Fibroblast of mammary gland (primary cell): Measurements from ENCODE around the gene IGFBPL1.

ENCODE experiments used
- DNase-seq: peaks from one replicate; pipeline ENCODE4 v3.0.0-alpha.2; 2010; ENCODE audit warnings: low read depth
- H3K4me3 ChIP-seq: 2 replicates; pipeline ENCODE4 v1.5.1; 2011; ENCODE audit warnings: low read depth, mild to moderate bottlenecking, low read length, moderate library complexity; ENCODE audit not compliant: control insufficient read depth
- CTCF ChIP-seq: conservative IDR thresholded peaks from 2 replicates; pipeline ENCODE4 v1.5.1; 2011; ENCODE audit warnings: low read depth, low read length, inconsistent platforms; ENCODE audit not compliant: control insufficient read depth, insufficient read depth

IGFBPL1 gene

GRCh38 chr9:38357350-38358114, 66.7 kb downstream of the IGFBPL1 start:
- TF ChIP-seq CTCF: no peak
- H3K4me3 ChIP-seq: no peak overlapping the region
- no peak for DNase-seq

- no peak for DNase-seq
- TF ChIP-seq CTCF: no peak
- no peak overlapping the region for H3K4me3 ChIP-seq
Observed at GRCh38 chr9:38356851-38357250, 67.4 kb downstream of the IGFBPL1 start.
